Activated CD4-positive, alpha-beta T cell treated with anti-CD3 and anti-CD28 coated beads, Interleukin-2, amount 10 ng/mL, durations not matched to agents 7 days and 5 days (primary cell): ENCODE results near the gene MOCS3. TPM values are rescaled to one million over a fixed set of nuclear protein-coding genes. Genes with fewer than 3 reads are reported as not detected.

Experiments used
- CTCF ChIA-PET: fragments of 350-600 bp; sonication (Branson Sonifier 250); formaldehyde crosslinking; loops from one replicate; lab custom pipeline; 2021; ENCODE audit warnings: antibody characterized with exemption; lab: Charles Lee
- POLR2A ChIA-PET: fragments of 350-600 bp; sonication (Branson Sonifier 250); formaldehyde crosslinking; loops from one replicate; lab custom pipeline; 2021; ENCODE audit warnings: antibody characterized with exemption; lab: Charles Lee
- DNase-seq: peaks from one replicate; pipeline ENCODE4 v3.0.0-alpha.2; 2020
- H3K27ac Mint-ChIP-seq: one replicate; pipeline ENCODE4 v1.8.0; 2021; ENCODE audit warnings: mild to moderate bottlenecking, moderate library complexity, mixed read lengths
- H3K27me3 Mint-ChIP-seq: one replicate; pipeline ENCODE4 v1.8.0; 2021; ENCODE audit warnings: mixed read lengths
- H3K36me3 Mint-ChIP-seq: one replicate; pipeline ENCODE4 v1.8.0; 2021; ENCODE audit warnings: low read depth, mixed read lengths
- H3K4me1 Mint-ChIP-seq: one replicate; pipeline ENCODE4 v1.8.0; 2021; ENCODE audit warnings: mixed read lengths
- H3K4me3 Mint-ChIP-seq: one replicate; pipeline ENCODE4 v1.8.0; 2021; ENCODE audit warnings: mild to moderate bottlenecking, moderate library complexity, mixed read lengths
- H3K9me3 Mint-ChIP-seq: one replicate; pipeline ENCODE4 v1.8.0; 2021; ENCODE audit warnings: mixed read lengths
- total RNA-seq, 2 experiments: library from RNA; stranded (reverse); gene quantifications; one replicate each; pipeline ENCODE4 v1.2.3, GENCODE V29; 2021

Gene MOCS3
- total RNA-seq, 2 experiments from 2014 or later: 4.2 to 5.1 TPM

DNA sequence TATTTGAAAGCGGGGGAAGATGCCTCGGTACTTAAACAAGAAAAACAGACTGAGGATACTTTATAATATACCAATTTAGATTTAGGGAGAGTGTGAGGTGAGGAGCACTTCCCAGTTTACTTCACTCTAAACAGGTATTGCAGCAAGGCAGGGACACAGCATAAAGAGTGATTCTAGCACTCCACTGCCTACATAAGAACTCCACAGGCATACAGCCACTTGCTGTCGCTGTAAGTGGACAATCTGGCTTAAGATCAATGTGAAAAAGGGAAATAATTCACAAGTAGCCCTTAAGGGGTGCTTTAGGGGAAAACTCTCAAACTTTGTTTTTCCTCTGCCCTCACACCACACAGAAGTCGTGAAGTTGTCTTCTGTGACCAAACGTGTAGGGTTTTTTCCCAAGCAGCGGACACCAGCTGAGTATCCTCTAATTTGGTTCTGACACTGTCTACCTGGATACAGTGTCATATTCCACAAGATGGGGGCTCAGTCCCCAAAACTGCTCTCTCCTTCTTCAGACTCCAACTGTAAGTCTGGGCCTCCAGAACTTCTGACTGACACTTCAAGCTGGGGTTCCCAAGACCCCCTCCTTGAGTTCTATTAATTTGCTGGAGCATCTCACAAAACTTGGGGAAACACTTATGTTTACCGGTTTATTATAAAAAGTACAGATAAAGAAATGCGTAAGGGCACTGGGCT is 36.7 kb upstream of the MOCS3 start:
- H3K4me1 Mint-ChIP-seq: peaks cover 48% of the 10 kb centered on the region

DNA sequence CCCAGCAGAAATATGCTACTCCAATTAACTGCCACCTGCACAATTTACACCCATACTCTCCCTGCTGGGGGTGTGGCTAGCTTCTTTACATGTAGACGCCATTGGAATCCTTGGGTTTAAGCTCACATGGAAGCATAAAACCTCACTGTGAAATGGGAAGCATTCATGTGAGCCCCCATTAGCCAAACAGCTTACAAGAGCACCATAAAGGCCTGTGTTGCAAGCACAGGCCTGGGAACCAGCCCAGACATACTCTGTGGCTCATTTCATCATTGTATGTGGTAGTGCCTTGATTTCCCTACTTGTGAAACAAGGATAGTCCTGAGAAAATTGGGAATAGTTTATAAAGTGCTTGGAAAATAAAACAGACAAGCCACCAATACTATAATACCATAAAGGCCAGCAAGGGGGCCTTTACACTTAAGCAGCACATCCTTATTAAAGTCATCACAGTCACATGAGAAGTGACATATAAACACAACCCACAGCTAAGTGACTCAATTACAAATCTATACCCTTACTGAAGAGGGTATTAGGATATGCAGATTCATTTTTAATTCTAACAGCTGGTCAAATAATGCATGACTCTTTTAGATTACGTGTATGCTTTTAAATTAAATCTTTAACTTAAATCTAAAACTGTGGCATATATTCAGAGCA is 34.2 kb upstream of the MOCS3 start:
- H3K27me3 Mint-ChIP-seq: no peaks in the 10 kb centered on the region
- peaks cover 56% of the 10 kb centered on the region for H3K36me3 Mint-ChIP-seq
- ChIA-PET CTCF (interaction anchor here (0.7 to 4.5 kb wide), 4 partner anchors 9 to 130 kb away, joined by 3 to 18 read pairs (median 4); partner anchors contain the start of gene BCAS4), POLR2A (no interaction called here)
- no peak overlapping the region for H3K4me3 Mint-ChIP-seq
- no peaks in the 10 kb centered on the region for H3K9me3 Mint-ChIP-seq
- DNase-seq: no peak
- H3K4me1 Mint-ChIP-seq: peaks cover 63% of the 10 kb centered on the region
- peak overlapping the region; percentile 31 for H3K27ac Mint-ChIP-seq

More for the DNA sequence above, 36.7 kb upstream of the MOCS3 start:
- no peak overlapping the region for H3K4me3 Mint-ChIP-seq
- H3K27ac Mint-ChIP-seq: no peak overlapping the region
- CTCF ChIA-PET: interaction anchor here (0.6 to 3.7 kb wide), 6 partner anchors 8 to 127 kb away, joined by 3 to 49 read pairs (median 4); partner anchors contain the start of genes ADNP and BCAS4
- no peak for DNase-seq
- no peaks in the 10 kb centered on the region for H3K9me3 Mint-ChIP-seq
- no peaks in the 10 kb centered on the region for H3K27me3 Mint-ChIP-seq
- POLR2A ChIA-PET: no interaction called here
- peaks cover 42% of the 10 kb centered on the region for H3K36me3 Mint-ChIP-seq

DNA sequence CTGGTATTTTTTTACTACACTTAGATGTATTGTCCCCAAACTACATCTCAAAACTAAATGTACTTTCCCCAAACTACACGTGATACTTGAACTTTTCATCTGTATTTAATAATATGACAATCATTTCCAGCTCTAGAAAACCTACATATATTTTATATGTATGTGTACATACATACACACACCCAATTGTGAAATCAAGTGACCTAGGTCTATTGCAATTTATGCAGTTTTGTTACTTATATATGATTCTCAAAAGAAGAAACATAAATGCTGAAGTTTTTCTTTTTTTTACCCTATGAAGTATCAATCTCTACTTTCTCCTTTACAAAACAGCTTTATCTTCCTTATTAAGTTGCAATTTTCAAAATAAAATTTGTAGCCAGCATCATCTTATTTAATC is 32.1 kb upstream of the MOCS3 start:
- CTCF ChIA-PET: interaction anchor here (4.5 kb wide), 1 partner anchor 132 kb away, joined by 18 read pairs; the partner anchor contains the start of gene BCAS4
- Mint-ChIP-seq H3K36me3 (peaks cover 58% of the 10 kb centered on the region), H3K27ac (no peak overlapping the region), H3K9me3 (no peaks in the 10 kb centered on the region), H3K4me1 (peaks cover 54% of the 10 kb centered on the region), H3K27me3 (no peaks in the 10 kb centered on the region), H3K4me3 (no peak overlapping the region)
- POLR2A ChIA-PET: no interaction called here
- no peak for DNase-seq

DNA sequence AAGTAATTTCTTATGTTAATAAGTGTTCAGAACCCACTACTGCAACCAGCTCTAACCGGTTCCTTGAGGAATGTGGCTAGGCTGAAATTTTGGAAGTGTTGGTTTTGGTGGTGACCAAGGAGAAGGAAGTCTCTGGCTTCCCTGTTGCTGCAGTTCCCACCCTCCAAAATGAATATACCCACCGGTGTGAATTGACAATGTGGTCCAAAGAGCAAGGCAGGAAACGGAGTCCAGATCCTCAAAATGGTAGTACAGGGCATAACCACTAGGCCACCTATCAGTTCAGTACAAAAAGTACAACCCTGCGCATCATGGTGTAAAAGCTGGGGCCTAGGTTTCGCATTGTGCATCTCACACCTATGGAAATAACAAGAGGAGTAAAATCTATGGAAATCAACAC is 30.1 kb upstream of the MOCS3 start:
- peak overlapping the region; percentile 26 for H3K27ac Mint-ChIP-seq
- peaks cover 56% of the 10 kb centered on the region for H3K4me1 Mint-ChIP-seq
- H3K9me3 Mint-ChIP-seq: no peaks in the 10 kb centered on the region
- ChIA-PET POLR2A (no interaction called here), CTCF (interaction anchor here (0.9 to 5.5 kb wide), 13 partner anchors 8 to 144 kb away, joined by 3 to 49 read pairs (median 12); partner anchors contain the start of genes BCAS4, DPM1 and MOCS3)
- H3K4me3 Mint-ChIP-seq: peak overlapping the region; percentile 97
- no peaks in the 10 kb centered on the region for H3K27me3 Mint-ChIP-seq
- no peak for DNase-seq
- peaks cover 69% of the 10 kb centered on the region for H3K36me3 Mint-ChIP-seq

DNA sequence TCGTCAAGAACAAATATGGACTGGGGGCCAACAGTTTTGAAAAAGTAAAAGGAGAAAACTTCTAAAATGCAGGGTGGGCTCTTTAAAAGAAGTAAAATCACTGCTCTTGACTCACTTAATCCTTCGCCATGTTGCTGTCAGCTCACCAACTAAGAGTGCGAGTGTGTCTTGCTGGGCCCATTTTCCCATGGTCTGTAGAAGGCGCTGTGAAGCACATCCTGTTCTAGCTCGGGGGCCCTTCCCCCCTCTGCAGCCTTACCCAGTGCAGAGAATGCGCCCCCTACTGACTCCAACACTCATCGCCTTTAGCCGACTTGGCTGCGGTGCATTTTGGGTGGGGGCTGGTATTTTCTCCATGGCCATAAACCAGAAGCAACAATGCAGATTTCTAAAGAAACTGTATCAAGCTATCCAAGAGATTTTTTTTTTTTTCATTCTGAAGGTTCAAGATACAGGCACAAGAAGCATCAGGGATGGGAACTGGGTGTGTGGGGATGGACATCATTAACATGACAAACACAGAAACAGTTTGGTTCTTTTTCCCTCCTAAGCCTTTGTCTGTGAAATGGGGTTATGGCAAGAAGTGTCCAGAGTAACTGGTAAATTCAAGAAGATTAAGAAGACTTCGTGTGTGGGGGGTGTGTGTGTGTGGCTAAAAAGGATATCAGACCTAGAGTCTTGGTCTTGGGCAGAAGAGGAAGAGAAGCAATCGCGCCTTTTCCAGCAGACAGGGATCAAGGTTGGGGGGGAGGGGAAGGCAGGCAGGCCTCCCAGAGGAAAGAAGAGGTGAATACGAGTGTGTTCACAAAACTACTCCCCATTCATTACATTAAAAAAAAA is 29.1 kb upstream of the MOCS3 start:
- ChIA-PET CTCF (interaction anchor here (0.5 to 5.5 kb wide), 45 partner anchors 9 to 708 kb away, joined by 3 to 49 read pairs (median 5); partner anchors contain the start of genes BCAS4, DPM1 and MOCS3), POLR2A (no interaction called here)
- peak; percentile 97 for DNase-seq
- Mint-ChIP-seq H3K4me3 (peak overlapping the region; percentile 97), H3K4me1 (peaks cover 54% of the 10 kb centered on the region), H3K36me3 (peaks cover 66% of the 10 kb centered on the region), H3K27me3 (no peaks in the 10 kb centered on the region), H3K27ac (peak overlapping the region; percentile 98), H3K9me3 (no peaks in the 10 kb centered on the region)

DNA sequence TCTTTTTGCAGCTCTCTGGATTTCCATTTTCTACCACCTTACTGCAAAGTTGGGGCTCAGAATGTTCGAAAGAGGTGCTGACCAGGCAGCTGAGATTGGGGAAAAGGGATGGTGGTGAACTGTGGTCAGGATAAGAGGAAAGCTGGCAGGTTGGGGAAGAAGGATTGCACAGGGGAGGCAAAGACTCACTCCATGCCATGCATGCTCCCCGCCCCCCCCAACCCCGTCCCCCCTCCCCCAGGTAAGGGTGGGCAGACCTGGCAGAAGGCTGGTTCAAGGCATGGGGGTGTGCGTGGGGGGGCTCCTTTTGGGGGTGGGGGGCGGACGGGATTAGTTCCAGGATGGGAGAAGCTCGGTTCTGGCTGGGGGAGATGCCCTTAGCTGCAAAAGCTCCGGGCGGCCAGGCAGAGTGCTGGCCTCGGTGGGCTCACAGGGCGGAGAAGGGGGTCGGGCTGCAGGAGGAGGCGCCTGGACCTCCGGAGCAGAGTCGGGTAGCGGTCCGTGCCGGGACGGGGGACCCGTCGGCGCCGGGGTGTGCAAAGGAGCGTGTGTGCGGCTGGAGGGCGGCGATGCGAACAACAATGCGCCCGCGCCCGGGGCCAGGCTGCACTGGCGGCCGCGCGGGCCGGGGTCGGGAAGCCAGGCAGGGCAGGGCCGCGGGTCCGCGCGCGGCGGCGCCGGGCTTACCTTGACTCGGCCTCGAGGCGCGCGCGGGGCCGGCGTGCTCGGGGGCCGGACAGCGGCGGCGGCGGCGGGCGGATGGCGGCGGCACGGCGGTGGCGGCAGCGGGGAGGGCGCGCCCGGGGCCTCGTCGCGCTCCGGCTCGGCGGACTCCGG is 28.3 kb upstream of the MOCS3 start:
- Mint-ChIP-seq H3K4me1 (peaks cover 47% of the 10 kb centered on the region), H3K27ac (peak overlapping the region; percentile 98), H3K36me3 (peaks cover 65% of the 10 kb centered on the region), H3K4me3 (peak overlapping the region; percentile 97), H3K27me3 (no peaks in the 10 kb centered on the region), H3K9me3 (no peaks in the 10 kb centered on the region)
- POLR2A ChIA-PET: no interaction called here
- CTCF ChIA-PET: interaction anchor here (0.5 to 5.5 kb wide), 31 partner anchors 9 to 707 kb away, joined by 3 to 49 read pairs (median 6); partner anchors contain the start of genes BCAS4, DPM1 and MOCS3
- DNase-seq: peak; percentile 13

DNA sequence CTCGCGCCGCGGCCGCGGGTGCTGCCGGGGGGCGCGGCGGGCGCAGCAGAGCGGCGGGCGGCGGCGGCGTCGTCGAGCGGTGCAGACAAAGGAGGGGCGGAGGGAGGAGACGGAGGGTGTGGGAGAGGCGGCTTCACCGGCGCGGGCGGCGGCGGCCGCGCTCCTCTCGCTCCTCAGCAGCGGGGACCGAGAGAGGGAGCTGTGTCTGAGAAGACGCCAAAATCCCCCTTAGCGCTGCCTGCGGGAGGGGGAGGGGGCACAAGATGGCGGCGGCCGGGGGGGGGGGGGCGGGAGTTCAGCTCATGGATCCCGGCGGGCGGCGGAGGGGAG is 27.7 kb upstream of the MOCS3 start:
- CTCF ChIA-PET: interaction anchor here (1.0 to 5.5 kb wide), 16 partner anchors 11 to 143 kb away, joined by 3 to 49 read pairs (median 5); partner anchors contain the start of genes BCAS4, DPM1 and MOCS3
- Mint-ChIP-seq H3K27me3 (no peaks in the 10 kb centered on the region), H3K4me1 (peaks cover 41% of the 10 kb centered on the region), H3K9me3 (no peaks in the 10 kb centered on the region), H3K4me3 (peak overlapping the region; percentile 80), H3K27ac (peak overlapping the region; percentile 97), H3K36me3 (peaks cover 65% of the 10 kb centered on the region)
- POLR2A ChIA-PET: interaction anchor here (0.6 to 1.1 kb wide), 2 partner anchors 137 to 290 kb away, joined by 3 to 8 read pairs; partner anchors contain the start of gene BCAS4
- no peak for DNase-seq

DNA sequence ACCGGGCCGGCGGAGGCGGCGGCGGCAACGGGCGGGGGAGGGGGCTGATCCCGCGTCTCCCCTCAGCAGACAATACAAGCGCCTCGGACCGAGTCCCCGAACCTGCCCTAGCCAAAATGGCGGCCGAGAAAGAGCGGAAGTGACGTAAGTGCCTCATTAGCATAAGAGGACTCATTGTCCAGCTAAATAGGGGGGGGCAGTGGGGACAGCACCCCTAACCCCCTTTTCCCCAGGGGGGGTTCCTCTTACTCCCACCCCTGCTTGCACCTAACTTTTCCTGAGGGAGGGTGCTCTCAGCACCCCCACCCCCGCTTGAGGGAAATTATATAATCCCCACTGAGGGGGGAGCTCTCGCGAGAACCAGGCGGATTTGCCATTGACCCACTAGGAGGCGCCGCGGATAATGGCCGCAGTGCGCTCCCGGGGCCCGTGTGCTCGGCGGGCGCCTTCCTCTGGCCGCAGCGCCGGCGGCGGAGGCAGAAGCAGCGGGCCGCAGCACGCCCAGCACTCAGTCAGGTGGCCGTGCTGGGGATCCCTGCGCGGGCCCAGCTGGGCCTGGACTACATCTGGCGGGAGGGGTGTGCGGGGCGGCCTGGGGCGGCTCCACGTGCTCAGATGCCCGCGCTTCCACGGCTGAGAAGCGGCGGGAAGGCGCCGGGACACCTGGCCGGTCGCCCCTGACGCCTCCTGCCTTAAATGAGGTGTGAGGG is 27.2 kb upstream of the MOCS3 start, which contains the start of gene ADNP:
TSS of gene ADNP (minus strand) at position 132 of the 710 bp plus-strand sequence. CDS start 27,441 bp downstream, outside the sequence.
- no peaks in the 10 kb centered on the region for H3K27me3 Mint-ChIP-seq
- CTCF ChIA-PET: interaction anchor here (0.7 to 5.5 kb wide), 16 partner anchors 11 to 143 kb away, joined by 3 to 49 read pairs (median 5); partner anchors contain the start of genes BCAS4, DPM1 and MOCS3

DNA sequence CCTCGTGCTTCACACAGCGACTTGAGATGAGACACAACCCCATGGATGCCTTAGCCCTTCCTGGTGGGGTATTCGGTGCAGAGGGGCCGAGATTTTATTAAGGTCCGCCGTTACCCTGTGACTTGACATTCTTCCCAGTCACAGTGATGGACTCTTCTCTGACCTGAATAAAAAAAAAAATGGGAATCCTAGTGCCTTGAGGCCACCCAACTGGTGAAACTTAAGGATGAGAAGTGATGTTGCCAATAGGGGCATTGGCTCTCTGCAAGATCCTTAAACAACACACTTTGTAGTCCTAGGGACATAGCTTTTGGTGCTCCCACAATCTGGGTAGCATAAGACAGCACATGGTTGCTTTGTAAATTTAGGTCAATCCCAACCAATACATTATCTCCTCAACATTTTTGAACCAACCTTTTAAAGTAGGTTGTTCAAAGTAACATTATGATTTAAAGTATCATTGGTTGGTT is 26.6 kb upstream of the MOCS3 start:
- no peak for DNase-seq

More for the DNA sequence above, 27.2 kb upstream of the MOCS3 start, which contains the start of gene ADNP:
- Mint-ChIP-seq H3K9me3 (no peaks in the 10 kb centered on the region), H3K27ac (peak within 1 kb of the TSS; percentile 97), H3K36me3 (peaks cover 66% of the 10 kb centered on the region), H3K4me3 (peak within 1 kb of the TSS; percentile 97), H3K4me1 (peaks cover 39% of the 10 kb centered on the region)
- peak; percentile 90 for DNase-seq
- POLR2A ChIA-PET: interaction anchor here (0.6 to 1.1 kb wide), 3 partner anchors 26 to 291 kb away, joined by 3 to 8 read pairs (median 3); partner anchors contain the start of gene BCAS4

DNA sequence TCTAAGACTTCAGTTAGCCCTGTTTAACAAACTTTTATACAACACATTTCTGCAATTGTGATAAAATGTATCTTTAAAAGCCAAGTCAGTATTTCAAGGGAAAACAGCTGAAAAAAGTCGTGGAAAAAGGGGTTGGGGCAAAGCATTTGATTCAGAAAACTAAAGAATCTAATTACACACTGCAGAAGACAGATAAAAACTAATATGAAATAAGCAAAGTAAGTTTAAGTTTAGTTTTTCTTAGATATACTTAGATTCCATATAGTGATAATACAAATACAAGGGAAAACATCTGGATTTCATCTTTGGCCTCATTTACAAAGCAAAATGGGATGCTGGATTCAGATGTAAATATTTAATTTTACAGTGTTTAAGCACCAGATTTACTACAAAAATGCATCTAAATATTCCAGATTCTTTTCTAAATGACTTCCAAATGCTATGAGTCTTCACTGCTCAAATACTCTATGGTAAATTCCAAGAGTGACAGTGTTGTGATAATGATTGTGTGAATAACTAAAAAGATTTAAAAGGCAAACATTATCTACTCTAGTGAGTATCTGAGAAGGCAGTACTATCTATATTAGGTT is 25.8 kb upstream of the MOCS3 start:
- POLR2A ChIA-PET: no interaction called here
- Mint-ChIP-seq H3K27ac (peak overlapping the region; percentile 97), H3K4me3 (peak overlapping the region; percentile 80), H3K9me3 (no peaks in the 10 kb centered on the region), H3K36me3 (peaks cover 55% of the 10 kb centered on the region), H3K4me1 (peaks cover 28% of the 10 kb centered on the region), H3K27me3 (no peaks in the 10 kb centered on the region)
- CTCF ChIA-PET: interaction anchor here (0.9 to 5.5 kb wide), 4 partner anchors 13 to 49 kb away, joined by 3 to 49 read pairs (median 4); no protein-coding TSS in a partner anchor
- DNase-seq: no peak

More for the DNA sequence above, 26.6 kb upstream of the MOCS3 start:
- ChIA-PET POLR2A (interaction anchor here (1.0 to 1.1 kb wide), 2 partner anchors 26 to 138 kb away, joined by 3 to 8 read pairs; partner anchors contain the start of gene BCAS4), CTCF (interaction anchor here (0.7 to 5.5 kb wide), 15 partner anchors 12 to 144 kb away, joined by 3 to 49 read pairs (median 4); partner anchors contain the start of genes BCAS4, DPM1 and MOCS3)
- H3K4me1 Mint-ChIP-seq: peaks cover 35% of the 10 kb centered on the region
- peak overlapping the region; percentile 97 for H3K27ac Mint-ChIP-seq
- H3K36me3 Mint-ChIP-seq: peaks cover 63% of the 10 kb centered on the region
- no peaks in the 10 kb centered on the region for H3K27me3 Mint-ChIP-seq
- H3K4me3 Mint-ChIP-seq: peak overlapping the region; percentile 80
- no peaks in the 10 kb centered on the region for H3K9me3 Mint-ChIP-seq
